ENCODE data around the gene FAM149A.

Gene FAM149A

GRCh38 chr4:186069729-186070128 lies 34.8 kb upstream of the FAM149A start:
- ChIA-PET CTCF (interaction anchor here (0.9 to 3.7 kb wide), 4 partner anchors 10 to 67 kb away, joined by 3 to 63 read pairs (median 4); no protein-coding TSS in a partner anchor), POLR2A (interaction anchor here (0.8 kb wide), 1 partner anchor 10 kb away, joined by 3 read pairs; no protein-coding TSS in a partner anchor)
- DNase-seq (ENCODE audit: extremely low spot score) = no peak
- TF ChIP-seq FOXM1 (IDR thresholded peaks at IDR 0.05; ENCODE audit: borderline replicate concordance) = no peak
- TF ChIP-seq ZNF384 (IDR thresholded peaks at IDR 0.05) = no peak
- TF ChIP-seq BHLHE40 (IDR thresholded peaks at IDR 0.05; ENCODE audit: borderline replicate concordance) = no peak
- TF ChIP-seq SP1 (IDR thresholded peaks at IDR 0.05) = no peak
- no peak for TF ChIP-seq TARDBP (IDR thresholded peaks at IDR 0.05)
- TF ChIP-seq CTBP1 (IDR thresholded peaks at IDR 0.05; ENCODE audit: borderline replicate concordance) = no peak

DNA sequence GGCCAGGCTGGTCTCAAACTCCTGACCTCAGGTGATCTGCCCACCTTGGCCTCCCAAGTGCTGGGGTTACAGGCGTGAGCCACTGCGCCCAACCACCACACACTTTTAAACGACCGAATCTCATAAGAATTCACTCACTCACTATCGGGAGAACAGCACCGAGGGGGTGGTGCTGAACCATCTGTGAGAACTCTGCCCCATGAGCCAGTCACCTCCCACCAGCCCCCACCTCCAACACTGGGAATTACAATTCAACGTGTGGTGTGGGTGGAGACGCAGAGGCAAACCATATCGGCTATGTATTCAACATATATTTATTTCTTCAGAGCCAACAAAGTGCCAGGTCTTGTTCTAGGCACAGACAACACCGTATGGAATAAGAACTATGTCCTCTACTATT lies 32.0 kb upstream of the FAM149A start:
- POLR2A ChIA-PET = no interaction called here
- no peak for TF ChIP-seq NFRKB (IDR thresholded peaks at IDR 0.05)
- no peak for TF ChIP-seq ZNF384 (IDR thresholded peaks at IDR 0.05)
- no peak for TF ChIP-seq CTBP1 (IDR thresholded peaks at IDR 0.05; ENCODE audit: borderline replicate concordance)
- TF ChIP-seq PKNOX1 (IDR thresholded peaks at IDR 0.05) = no peak
- CTCF ChIA-PET = interaction anchor here (1.1 kb wide), 1 partner anchor 60 kb away, joined by 3 read pairs; no protein-coding TSS in a partner anchor
- no peak for DNase-seq (ENCODE audit: extremely low spot score)

DNA sequence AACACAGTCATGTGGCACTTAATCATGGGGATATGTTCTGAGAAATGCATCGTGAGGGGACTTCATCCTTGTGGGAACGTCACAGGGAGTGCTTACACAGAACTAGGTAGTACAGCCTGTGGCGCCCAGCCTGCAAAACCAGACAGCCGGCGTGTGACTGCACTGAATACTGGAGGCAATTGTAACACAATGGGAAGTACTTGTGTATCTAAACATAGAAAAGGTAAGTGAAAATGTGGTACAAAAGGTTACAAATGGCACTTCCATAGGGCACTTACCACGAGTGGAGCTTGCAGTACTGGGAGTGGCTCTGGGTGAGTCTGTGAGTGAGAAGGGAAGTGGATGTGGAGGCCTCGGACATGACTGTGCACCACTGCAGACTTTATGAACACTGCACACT lies 30.3 kb upstream of the FAM149A start:
- no peak for DNase-seq (ENCODE audit: extremely low spot score)
- ChIA-PET POLR2A (interaction anchor here (0.6 kb wide), 1 partner anchor 177 kb away, joined by 3 read pairs; no protein-coding TSS in a partner anchor), CTCF (no interaction called here)
- no peak for TF ChIP-seq LEF1 (IDR thresholded peaks at IDR 0.05; ENCODE audit: borderline replicate concordance)
- no peak for TF ChIP-seq NFRKB (IDR thresholded peaks at IDR 0.05)
- TF ChIP-seq ELF4 (IDR thresholded peaks at IDR 0.05) = no peak
- TF ChIP-seq FOXA1 (IDR thresholded peaks at IDR 0.05) = no peak
- no peak for TF ChIP-seq L3MBTL2 (conservative IDR thresholded peaks at IDR 0.05)
- no peak for TF ChIP-seq FOXK2 (IDR thresholded peaks at IDR 0.05)
- no peak for TF ChIP-seq ARNT (IDR thresholded peaks at IDR 0.05)
- TF ChIP-seq FOXM1 (IDR thresholded peaks at IDR 0.05; ENCODE audit: borderline replicate concordance) = no peak
- TF ChIP-seq HDGF (IDR thresholded peaks at IDR 0.05; ENCODE audit: borderline replicate concordance) = no peak

DNA sequence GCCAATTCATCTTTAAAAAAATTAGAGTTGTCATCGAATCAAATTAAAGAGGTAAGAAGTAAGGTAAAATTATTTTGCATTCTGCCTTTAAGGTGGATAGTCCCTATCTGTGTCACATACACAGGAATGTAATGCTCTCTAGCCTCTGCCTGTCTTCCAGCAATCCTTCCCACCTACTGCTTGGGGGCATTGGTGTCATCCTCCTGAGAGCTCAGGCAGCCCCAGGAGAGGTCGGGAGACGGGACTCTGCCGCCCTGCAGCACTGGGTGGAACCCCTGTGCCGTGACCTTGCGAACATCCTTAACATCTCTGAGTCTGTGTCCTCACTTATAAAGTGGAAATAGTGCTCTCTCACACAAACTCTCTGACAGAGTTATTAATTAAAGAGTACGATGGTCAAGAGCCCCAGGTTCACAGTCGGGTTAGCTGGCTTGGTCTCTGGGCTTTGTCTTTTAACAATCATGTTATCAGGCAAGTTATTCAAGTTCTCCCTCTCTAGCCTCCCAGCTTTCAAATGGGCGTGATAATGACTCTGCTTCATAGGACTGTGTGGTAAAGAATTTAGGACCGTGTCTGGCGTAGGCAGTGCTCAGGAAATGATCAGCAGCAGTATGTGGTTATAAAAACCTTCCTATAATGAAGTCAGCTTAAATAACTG lies 25.4 kb upstream of the FAM149A start:
- no peak for TF ChIP-seq SP1 (IDR thresholded peaks at IDR 0.05)
- no peak for TF ChIP-seq FOXA1 (IDR thresholded peaks at IDR 0.05)
- no peak for TF ChIP-seq ELF4 (IDR thresholded peaks at IDR 0.05)
- TF ChIP-seq SUZ12 (IDR thresholded peaks at IDR 0.05) = no peak
- no peak for TF ChIP-seq LEF1 (IDR thresholded peaks at IDR 0.05; ENCODE audit: borderline replicate concordance)
- ChIA-PET CTCF (interaction anchor here (1.2 to 2.7 kb wide), 3 partner anchors 11 to 58 kb away, joined by 3 to 16 read pairs (median 7); partner anchors contain the start of gene TLR3), POLR2A (interaction anchor here (0.8 to 1.3 kb wide), 7 partner anchors 10 to 125 kb away, joined by 3 to 5 read pairs (median 3); partner anchors contain the start of genes FAM149A and TLR3)
- no peak for DNase-seq (ENCODE audit: extremely low spot score)

GRCh38 chr4:186079694-186080093 lies 24.8 kb upstream of the FAM149A start:
- ChIA-PET CTCF (interaction anchor here (1.0 to 2.7 kb wide), 4 partner anchors 9 to 58 kb away, joined by 3 to 16 read pairs (median 6); partner anchors contain the start of gene TLR3), POLR2A (interaction anchor here (0.9 to 1.3 kb wide), 6 partner anchors 10 to 124 kb away, joined by 3 to 5 read pairs (median 3); partner anchors contain the start of genes FAM149A and TLR3)
- no peak for TF ChIP-seq LEF1 (IDR thresholded peaks at IDR 0.05; ENCODE audit: borderline replicate concordance)
- no peak for TF ChIP-seq FOXM1 (IDR thresholded peaks at IDR 0.05; ENCODE audit: borderline replicate concordance)
- TF ChIP-seq HDGF (IDR thresholded peaks at IDR 0.05; ENCODE audit: borderline replicate concordance) = no peak
- no peak for TF ChIP-seq SUZ12 (IDR thresholded peaks at IDR 0.05)
- no peak for TF ChIP-seq TARDBP (IDR thresholded peaks at IDR 0.05)
- no peak for TF ChIP-seq PKNOX1 (IDR thresholded peaks at IDR 0.05)
- TF ChIP-seq SP1 (IDR thresholded peaks at IDR 0.05) = no peak
- no peak for TF ChIP-seq L3MBTL2 (conservative IDR thresholded peaks at IDR 0.05)
- no peak for TF ChIP-seq ELF4 (IDR thresholded peaks at IDR 0.05)
- no peak for TF ChIP-seq FOXA1 (IDR thresholded peaks at IDR 0.05)
- no peak for TF ChIP-seq BHLHE40 (IDR thresholded peaks at IDR 0.05; ENCODE audit: borderline replicate concordance)
- TF ChIP-seq NFRKB (IDR thresholded peaks at IDR 0.05) = no peak
- TF ChIP-seq ARNT (IDR thresholded peaks at IDR 0.05) = no peak
- no peak for TF ChIP-seq CTBP1 (IDR thresholded peaks at IDR 0.05; ENCODE audit: borderline replicate concordance)
- no peak for TF ChIP-seq ZNF384 (IDR thresholded peaks at IDR 0.05)
- TF ChIP-seq FOXK2 (IDR thresholded peaks at IDR 0.05) = no peak
- DNase-seq (ENCODE audit: extremely low spot score) = no peak

DNA sequence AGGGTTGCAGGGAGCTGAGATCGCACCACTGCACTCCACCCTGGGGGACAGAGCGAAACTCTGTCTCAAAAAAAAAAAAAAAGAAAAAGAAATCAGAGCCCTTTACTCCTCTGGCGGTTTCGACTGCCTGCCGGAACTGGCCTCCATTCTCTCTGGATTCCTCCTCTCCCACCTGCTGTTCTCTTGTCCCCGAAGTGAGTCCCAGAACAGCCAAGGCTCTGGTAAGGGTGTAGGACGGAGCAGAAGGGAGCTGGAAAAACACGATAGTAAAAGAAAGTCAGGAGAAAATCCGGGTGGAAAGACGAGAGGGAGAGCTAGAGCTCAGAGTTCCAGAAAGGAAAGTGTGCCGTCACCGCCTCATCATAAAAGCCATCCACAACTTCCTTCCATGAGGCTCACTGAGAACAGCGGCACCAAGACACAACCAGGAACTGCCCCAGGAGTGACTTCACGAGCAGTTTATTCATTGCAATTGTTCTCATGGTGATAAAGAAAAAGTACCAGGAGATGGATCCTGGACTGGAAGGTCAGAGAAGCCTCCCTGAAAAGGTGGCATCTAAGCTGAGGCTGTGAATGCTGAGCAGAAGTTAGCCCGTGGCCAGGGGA lies 23.2 kb upstream of the FAM149A start:
- POLR2A ChIA-PET = no interaction called here
- CTCF ChIA-PET = interaction anchor here (0.6 to 2.1 kb wide), 3 partner anchors 13 to 56 kb away, joined by 3 to 12 read pairs (median 3); partner anchors contain the start of gene TLR3
- no peak for DNase-seq (ENCODE audit: extremely low spot score)
- TF ChIP-seq TARDBP (IDR thresholded peaks at IDR 0.05) (no peak), ELF4 (IDR thresholded peaks at IDR 0.05) (no peak), SP1 (IDR thresholded peaks at IDR 0.05) (no peak), PKNOX1 (IDR thresholded peaks at IDR 0.05) (no peak), FOXA1 (IDR thresholded peaks at IDR 0.05) (no peak), LEF1 (IDR thresholded peaks at IDR 0.05; ENCODE audit: borderline replicate concordance) (no peak), FOXM1 (IDR thresholded peaks at IDR 0.05; ENCODE audit: borderline replicate concordance) (no peak), BHLHE40 (IDR thresholded peaks at IDR 0.05; ENCODE audit: borderline replicate concordance) (no peak), FOXK2 (IDR thresholded peaks at IDR 0.05) (no peak), NFRKB (IDR thresholded peaks at IDR 0.05) (no peak)

Data from HEK293T (cell line).